OCI-LY1 (cell line): ENCODE results near the gene RTL1.

Experiments used
- CTCF ChIP-seq: fragments of 200-600 bp; sonication (generic), shearing (Covaris generic); IDR thresholded peaks from 2 replicates; pipeline ENCODE4 v1.5.1; 2017; ENCODE audit warnings: mild to moderate bottlenecking, antibody characterized with exemption, low read length, moderate library complexity, mixed read lengths
- EZH2 ChIP-seq: fragments of 200-600 bp; sonication (generic), shearing (Covaris generic); IDR thresholded peaks from 2 replicates; pipeline ENCODE4 v1.8.0; 2017; ENCODE audit warnings: borderline replicate concordance, mixed run types, mild to moderate bottlenecking, antibody characterized with exemption, low read length, moderate library complexity, mixed read lengths

DNA sequence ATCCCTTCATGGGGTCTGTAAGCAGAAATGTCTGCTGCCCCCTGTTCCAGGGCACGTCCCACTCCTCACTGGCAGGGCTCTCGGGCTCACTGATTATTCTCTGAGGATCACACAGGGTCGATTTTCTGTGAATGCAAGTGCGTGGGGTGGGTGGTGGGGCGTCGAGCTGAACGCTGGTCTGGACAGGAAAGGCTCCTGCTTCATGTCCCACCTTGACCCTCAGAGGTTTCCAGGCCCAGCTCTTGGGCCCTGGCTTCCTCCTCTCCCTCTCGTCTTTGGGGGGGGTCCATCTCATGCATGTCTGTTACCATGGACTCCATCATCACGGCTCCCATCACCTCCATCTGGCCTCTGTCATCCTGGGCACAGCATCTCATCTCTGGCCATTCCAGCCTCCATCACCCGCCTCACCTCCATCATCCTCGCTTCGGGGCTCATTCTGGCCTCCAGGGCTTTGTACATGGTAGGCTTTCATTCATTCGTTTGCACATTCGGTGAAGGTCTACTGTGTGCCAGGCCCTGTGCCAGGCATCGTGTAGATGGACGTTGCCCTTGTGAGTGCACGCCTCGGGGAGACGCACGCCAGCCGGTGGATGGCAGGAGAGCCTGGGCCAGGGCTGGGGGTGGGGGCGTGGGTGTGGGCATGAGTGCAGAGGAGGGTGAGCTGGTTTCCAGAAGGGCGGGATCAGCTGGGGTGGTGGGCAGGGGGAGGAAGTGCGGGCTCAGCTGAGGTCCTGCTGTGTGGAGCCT is 34.7 kb downstream of the RTL1 start:
- TF ChIP-seq CTCF (no peak), EZH2 (no peak)
